ENCODE data around the gene HOXD12. TPM values are rescaled to one million over a fixed set of nuclear protein-coding genes. Genes with fewer than 3 reads are reported as not detected.
A peak's percentile ranks its signal among the peaks of the same experiment; 100 is the strongest.

HOXD12 gene
- total RNA-seq, 2 experiments from 2014 or later, result 0.25 TPM; not detected in 1

- DNase-seq (ENCODE audit: low spot score), result no peak
- peaks cover 3% of the 10 kb centered on the region for H3K4me1 ChIP-seq (ENCODE audit: insufficient read depth, low read length, poor library complexity, severe bottlenecking)
- H3K4me2 ChIP-seq (ENCODE audit: low read length), result no peak overlapping the region
- H3K9me2 ChIP-seq (ENCODE audit: insufficient read depth, low read length), result no peaks in the 10 kb centered on the region
- no peak overlapping the region for H2AFZ ChIP-seq (ENCODE audit: low read length)
- H3K79me2 ChIP-seq (ENCODE audit: insufficient read depth, low read depth, low read length), result no peaks in the 10 kb centered on the region
- BruUV-seq (replicated peaks), result no TSS peak
- TF ChIP-seq, protein P1, sequence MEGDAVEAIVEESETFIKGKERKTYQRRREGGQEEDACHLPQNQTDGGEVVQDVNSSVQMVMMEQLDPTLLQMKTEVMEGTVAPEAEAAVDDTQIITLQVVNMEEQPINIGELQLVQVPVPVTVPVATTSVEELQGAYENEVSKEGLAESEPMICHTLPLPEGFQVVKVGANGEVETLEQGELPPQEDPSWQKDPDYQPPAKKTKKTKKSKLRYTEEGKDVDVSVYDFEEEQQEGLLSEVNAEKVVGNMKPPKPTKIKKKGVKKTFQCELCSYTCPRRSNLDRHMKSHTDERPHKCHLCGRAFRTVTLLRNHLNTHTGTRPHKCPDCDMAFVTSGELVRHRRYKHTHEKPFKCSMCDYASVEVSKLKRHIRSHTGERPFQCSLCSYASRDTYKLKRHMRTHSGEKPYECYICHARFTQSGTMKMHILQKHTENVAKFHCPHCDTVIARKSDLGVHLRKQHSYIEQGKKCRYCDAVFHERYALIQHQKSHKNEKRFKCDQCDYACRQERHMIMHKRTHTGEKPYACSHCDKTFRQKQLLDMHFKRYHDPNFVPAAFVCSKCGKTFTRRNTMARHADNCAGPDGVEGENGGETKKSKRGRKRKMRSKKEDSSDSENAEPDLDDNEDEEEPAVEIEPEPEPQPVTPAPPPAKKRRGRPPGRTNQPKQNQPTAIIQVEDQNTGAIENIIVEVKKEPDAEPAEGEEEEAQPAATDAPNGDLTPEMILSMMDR (conservative IDR thresholded peaks at IDR 0.05; ENCODE audit: low read length), result no peak
- no peak for TF ChIP-seq EZH2phosphoT487 (IDR thresholded peaks at IDR 0.05; ENCODE audit: borderline replicate concordance, low read depth, low read length)
- no peaks in the 10 kb centered on the region for H4K20me1 ChIP-seq (ENCODE audit: insufficient read depth, low read length)
- H3K36me3 ChIP-seq (ENCODE audit: insufficient read depth, low read length), result no peaks in the 10 kb centered on the region
- H3K9me3 ChIP-seq (ENCODE audit: low read length), result no peaks in the 10 kb centered on the region
- POLR2A ChIA-PET, result interaction anchor here (0.6 kb wide), 1 partner anchor 517 kb away, joined by 4 read pairs; no protein-coding TSS in a partner anchor
- intact Hi-C loops (cut with micrococcal nuclease; ENCODE audit: unreplicated experiment), result no loop called here
- no peak overlapping the region for H3K27ac ChIP-seq (ENCODE audit: low read depth, low read length, poor library complexity, severe bottlenecking)
- CTCF ChIA-PET (ENCODE audit: unreplicated experiment), result no interaction called here
- no peak overlapping the region for H3K4me3 ChIP-seq (ENCODE audit: low read depth, low read length, poor library complexity, severe bottlenecking)
Measured at GRCh38 chr2:176138923-176139660, 39.5 kb downstream of the HOXD12 start.

DNA sequence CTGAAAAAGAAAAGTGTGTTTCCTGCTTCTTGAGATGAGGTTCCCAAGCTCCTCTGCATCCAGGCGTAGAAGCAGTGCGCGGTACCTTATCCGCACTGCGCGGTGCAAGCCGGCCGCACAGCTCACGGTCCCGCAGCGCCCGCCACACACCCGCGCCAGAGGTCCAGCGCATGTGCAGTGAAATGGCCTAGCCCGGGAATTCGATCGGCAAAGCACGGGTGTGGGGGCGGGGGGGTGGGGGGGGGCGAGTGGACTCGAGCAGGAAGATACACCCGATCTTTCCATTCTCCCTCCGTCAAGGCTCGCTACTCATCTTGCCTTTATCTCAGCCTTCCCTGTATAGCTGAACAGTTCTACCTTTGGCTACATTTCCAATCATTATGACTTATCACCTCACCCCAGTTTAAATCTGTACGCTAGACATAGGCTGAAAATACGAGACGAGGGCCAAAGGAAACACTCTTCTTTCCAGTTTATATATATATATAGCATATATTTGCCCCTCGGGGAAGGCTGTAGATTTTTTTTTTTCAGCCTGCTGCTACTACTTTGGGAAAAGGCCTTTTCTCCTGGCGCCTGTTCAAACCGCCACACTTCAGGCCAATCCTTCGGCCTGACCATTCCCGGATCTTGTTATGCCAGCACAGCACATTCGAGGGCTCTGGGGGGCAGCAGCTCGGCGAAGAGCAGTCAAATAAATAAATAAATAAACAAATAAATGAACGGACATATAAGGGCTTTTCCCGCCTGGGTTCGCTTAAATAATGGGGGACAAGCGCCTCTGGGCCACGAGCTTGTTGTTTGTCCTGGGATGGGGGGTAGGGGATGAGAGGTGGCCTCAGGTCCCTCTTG is 40.3 kb downstream of the HOXD12 start:
- H3K4me3 ChIP-seq (ENCODE audit: low read depth, low read length, poor library complexity, severe bottlenecking), result no peak overlapping the region
- peaks cover 3% of the 10 kb centered on the region for H3K4me1 ChIP-seq (ENCODE audit: insufficient read depth, low read length, poor library complexity, severe bottlenecking)
- no peaks in the 10 kb centered on the region for H3K79me2 ChIP-seq (ENCODE audit: insufficient read depth, low read depth, low read length)
- no peak for DNase-seq (ENCODE audit: low spot score)
- H2AFZ ChIP-seq (ENCODE audit: low read length), result no peak overlapping the region
- no peak for TF ChIP-seq EZH2phosphoT487 (IDR thresholded peaks at IDR 0.05; ENCODE audit: borderline replicate concordance, low read depth, low read length)
- TF ChIP-seq, protein P1 (conservative IDR thresholded peaks at IDR 0.05; ENCODE audit: low read length), result no peak
- H3K36me3 ChIP-seq (ENCODE audit: insufficient read depth, low read length), result no peaks in the 10 kb centered on the region
- CTCF ChIA-PET (ENCODE audit: unreplicated experiment), result interaction anchor here (0.6 to 0.7 kb wide), 5 partner anchors 45 to 374 kb away, joined by 3 to 14 read pairs (median 3); no protein-coding TSS in a partner anchor
- H3K9me3 ChIP-seq (ENCODE audit: low read length), result no peaks in the 10 kb centered on the region
- no peak overlapping the region for H3K27ac ChIP-seq (ENCODE audit: low read depth, low read length, poor library complexity, severe bottlenecking)
- POLR2A ChIA-PET, result interaction anchor here (1.0 kb wide), 1 partner anchor 315 kb away, joined by 3 read pairs; no protein-coding TSS in a partner anchor
- intact Hi-C loops (cut with micrococcal nuclease; ENCODE audit: unreplicated experiment), result loop anchor here (1.0 kb wide), 2 partner anchors 315 to 512 kb away; no protein-coding TSS in a partner anchor
- no peaks in the 10 kb centered on the region for H3K9me2 ChIP-seq (ENCODE audit: insufficient read depth, low read length)
- H4K20me1 ChIP-seq (ENCODE audit: insufficient read depth, low read length), result no peaks in the 10 kb centered on the region
- H3K4me2 ChIP-seq (ENCODE audit: low read length), result peak overlapping the region; percentile 67; the same call in 1 of the 2 replicates
- no TSS peak for BruUV-seq (replicated peaks)

Data from OCI-LY7 (cell line).